IPS-NIHi11 (cell line): ENCODE measurements around the gene PITPNC1.
"Not testable (repeated sequence)": the region's sequence is repeated elsewhere in the genome, so short reads cannot be mapped to it uniquely, and the experiment has no call there.

Experiments
- DNase-seq: peaks from one replicate; pipeline ENCODE4 v3.0.0; 2012; ENCODE audit warnings: mixed read lengths, low spot score

PITPNC1 gene

DNA sequence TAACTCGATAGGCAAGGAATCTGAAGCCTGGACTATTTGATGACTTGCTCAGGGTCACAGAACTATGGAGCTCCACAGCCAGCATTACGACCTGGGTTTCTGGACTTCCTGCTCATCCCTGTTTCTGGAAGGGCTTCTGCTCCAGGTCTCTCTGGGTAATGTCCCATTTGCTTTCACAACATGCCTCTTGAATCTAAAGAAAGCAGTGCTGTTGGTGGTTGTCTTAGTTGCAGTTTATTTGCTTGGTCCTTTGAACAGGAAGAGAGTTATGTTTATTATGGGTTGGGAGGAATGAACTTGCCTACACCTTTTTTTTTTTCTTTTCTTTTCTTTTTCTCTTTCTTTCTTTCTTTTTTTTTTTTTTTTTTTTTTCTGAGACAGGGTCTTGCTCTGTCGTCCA is 84.8 kb downstream of the PITPNC1 start:
- no peak for DNase-seq

GRCh38 chr17:67466251-67466796 is 89.2 kb downstream of the PITPNC1 start:
- DNase-seq = no peak

- no peak for DNase-seq
Measured at GRCh38 chr17:67467500-67468455, 90.7 kb downstream of the PITPNC1 start.

- no peak for DNase-seq
Measured at GRCh38 chr17:67469208-67469980, 92.3 kb downstream of the PITPNC1 start.

DNA sequence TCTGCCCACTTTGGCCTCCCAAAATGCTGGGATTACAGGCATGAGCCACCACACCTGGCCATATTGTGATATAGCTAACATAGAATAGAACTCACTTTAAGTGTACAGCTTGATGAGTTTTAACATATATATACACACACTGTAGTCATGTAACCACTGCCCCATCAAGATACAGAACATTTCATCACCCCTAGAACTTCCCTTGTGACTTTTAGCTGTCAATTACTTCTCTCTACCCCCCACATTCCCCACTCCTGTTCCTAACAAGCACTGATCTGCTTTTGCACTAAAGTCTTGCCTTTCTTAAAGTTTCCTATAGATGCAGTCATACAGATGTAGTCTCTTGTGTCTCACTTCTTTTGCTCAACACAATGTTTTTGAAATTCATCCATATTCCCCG is 93.1 kb downstream of the PITPNC1 start:
- DNase-seq = no peak

DNA sequence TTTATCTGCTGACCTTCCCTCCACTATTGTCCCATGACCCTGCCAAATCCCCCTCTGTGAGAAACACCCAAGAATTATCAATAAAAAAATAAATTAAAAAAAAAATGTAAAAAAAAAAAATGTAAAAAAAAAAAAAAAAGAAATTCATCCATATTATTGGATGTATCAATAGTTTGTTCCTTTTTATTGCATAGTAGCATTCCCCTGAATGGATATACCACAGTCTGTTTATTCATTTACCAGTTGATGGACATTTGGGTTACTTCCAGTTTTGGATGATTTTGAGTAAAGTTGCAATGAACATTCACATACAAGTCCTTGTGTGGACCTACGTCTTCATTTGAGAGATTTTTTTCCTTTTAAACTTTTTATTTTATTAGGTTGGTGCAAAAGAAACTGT is 94.0 kb downstream of the PITPNC1 start:
- DNase-seq = no peak

DNA sequence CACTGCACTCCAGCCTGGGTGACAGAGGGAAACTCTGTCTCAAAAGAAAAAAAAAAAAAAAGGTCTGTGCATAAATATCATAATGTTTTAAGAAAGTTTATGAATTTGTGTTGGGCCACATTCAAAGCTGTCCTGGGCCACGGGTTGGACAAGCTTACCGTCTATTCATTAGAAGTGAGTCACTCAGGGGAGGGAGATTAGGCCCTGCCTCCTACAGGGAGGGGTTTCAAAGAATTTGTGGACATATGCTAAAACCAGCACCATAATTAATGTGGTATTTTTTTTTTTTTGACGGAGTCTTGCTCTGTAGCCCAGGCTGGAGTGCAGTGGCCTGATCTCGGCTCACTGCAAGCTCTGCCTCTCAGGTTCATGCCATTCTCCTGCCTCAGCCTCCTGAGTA is 95.5 kb downstream of the PITPNC1 start:
- DNase-seq = not testable (repeated sequence)

DNA sequence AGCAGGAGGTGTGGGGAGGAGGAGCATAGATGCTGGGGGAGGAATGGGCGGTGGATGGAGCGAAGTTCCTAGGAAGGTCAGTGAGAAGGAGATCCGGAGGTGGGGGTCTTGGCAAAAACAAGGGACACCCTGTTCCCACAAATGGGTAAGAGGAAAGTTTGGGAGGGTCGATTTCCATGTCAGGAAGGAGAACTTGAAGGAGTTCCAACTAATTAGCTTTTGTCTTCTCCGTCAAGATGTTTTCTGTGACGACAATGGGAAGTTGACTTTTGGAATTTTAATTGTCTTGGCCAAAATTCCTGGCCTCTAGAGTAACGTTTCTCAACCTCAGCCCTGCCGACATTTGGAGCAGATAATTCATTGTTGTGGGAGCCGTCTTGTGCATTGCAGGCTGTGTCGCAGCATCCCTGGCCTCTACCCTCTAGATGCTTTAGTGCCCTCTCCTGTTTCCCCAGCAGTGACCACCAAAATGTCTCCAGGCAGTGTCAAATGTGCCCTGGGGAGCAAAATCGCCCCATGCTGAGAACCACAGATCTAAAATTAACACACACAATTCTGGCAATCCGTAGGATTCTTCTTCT is 97.1 kb downstream of the PITPNC1 start:
- DNase-seq = no peak

GRCh38 chr17:67475161-67475937 is 98.3 kb downstream of the PITPNC1 start:
- DNase-seq = peak; percentile 80

GRCh38 chr17:67476787-67477335 is 99.8 kb downstream of the PITPNC1 start:
- DNase-seq = no peak

DNA sequence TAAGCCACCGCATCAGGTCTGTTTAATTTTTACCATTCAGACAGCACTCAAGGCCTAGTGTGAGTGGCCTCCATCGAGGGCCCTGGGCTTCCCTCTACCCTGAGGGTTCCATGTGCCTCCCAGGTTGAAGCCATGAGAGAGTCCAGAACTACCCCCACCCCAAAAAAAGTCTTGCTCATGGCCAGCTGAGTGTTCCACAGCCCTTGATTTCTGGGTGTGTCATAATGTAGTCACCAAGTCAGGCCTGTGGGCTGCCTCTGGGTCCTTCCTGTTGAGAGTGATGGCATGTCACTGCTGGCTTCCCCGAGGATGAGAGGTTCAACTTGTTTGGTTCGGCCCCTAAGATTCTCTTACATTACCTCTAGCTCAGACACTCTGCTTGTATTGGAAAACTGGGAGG is 100.6 kb downstream of the PITPNC1 start:
- DNase-seq = no peak

DNA sequence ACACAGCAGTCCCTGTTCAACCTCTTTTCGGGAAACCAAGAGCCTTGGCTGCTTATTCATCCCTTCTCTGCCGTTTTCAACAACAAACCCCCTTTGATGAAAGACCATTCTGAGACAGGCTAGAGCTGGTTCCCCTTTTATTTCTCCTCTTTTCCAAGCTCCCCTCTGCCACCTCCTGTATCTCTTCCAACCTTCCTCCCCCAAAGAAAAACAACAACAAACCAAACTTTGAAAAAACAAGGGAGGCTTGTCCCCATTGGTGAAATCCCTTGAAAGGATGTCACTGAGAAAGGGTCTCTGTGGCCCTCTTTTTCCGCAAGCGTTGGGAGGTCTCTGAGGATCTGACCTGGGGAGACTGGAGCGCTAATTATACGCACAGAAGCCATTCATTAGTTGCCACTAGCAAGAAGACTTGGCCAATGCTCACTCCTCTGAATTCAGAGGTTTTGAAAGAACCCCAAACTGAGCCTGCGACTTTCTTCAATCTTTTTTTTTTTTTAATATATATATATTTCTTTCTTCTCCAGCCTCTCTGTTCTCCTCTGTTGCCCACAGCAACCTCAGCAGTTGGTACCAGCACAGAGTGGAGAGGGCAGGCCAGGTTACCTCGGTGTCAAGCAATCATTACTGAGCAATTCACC is 101.4 kb downstream of the PITPNC1 start:
- DNase-seq = no peak

- DNase-seq = no peak
Measured at GRCh38 chr17:67479148-67479547, 102.1 kb downstream of the PITPNC1 start.

GRCh38 chr17:67480959-67481358 is 103.9 kb downstream of the PITPNC1 start:
- DNase-seq = not testable (repeated sequence)

- DNase-seq = no peak
Measured at GRCh38 chr17:67481808-67482207, 104.7 kb downstream of the PITPNC1 start.

DNA sequence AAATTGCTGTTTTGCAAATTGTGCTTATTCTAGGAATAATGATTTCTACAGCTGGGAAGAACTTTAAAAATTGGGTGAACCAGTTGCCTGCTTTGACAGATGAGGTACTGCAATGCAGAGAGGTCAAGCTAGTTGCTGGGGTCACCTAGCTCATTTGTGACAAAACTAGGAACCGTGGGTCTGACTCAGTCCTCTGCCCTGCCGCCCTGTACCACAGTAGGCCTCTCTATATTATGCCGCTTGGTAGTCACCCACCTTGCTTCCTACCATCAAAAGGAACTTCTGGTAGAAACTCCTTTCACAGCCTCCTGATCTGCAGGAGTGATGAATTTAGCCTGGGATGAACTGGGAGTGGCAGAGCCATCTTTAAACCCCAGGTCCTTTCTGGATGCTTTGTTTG is 105.7 kb downstream of the PITPNC1 start:
- DNase-seq = no peak

- no peak for DNase-seq
Measured at GRCh38 chr17:67484261-67484660, 107.2 kb downstream of the PITPNC1 start.

DNA sequence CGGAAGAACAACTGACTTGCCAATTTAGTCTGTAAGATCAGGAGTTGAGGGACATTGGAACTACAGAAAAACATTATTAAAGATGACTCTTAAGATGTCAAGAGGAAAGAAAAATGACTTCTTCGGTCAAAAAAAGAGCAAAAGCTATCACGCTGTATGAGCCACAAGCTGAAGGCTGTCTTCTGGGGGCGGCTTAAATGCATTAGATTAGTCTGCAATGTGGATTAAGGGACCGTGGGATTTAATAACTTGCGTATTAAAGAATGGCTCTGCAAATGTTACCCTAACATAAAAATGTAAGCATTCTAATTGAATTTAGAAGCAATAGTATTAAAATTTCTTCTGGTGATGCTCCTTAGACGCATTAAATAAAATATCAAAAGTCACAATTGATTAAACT is 108.6 kb downstream of the PITPNC1 start:
- no peak for DNase-seq

DNA sequence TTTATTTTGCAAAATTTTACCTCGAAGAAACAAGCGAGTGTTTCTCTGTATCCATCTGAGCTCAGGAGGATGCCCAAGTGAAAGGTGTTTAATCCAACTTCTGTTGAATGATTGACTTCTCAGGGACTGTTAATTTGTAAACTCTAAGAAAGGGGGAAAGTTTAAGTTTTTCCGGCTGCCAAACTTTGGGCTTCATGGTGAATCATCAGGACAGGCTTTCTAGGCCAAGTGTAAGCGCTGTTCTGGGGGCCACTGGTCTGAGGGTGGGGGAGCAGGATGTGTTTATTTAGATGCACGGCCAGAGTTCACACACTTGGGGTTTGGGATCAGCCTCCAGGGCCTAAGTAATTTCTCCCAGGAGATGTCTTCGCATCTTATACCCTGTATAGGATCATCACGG is 110.4 kb downstream of the PITPNC1 start:
- no peak for DNase-seq

GRCh38 chr17:67488161-67488560 is 111.1 kb downstream of the PITPNC1 start:
- no peak for DNase-seq

DNA sequence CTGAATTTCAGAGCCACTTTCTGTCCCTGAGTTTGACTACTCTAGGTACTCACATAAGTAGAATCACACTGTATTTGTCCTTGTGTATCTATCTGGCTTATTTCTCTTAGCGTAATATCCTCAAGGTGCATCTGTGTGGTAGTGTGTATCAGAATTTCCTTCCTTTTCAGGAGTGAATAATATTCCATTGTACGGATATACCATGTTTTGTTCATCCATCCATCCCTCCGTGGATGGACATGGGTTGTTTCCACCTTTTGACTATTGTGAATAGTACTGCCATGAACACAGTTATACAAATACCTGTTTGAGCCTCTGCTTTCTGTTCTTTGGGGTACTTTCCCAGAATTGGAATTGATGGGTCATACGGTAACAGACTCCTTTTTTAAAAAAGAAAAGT is 111.7 kb downstream of the PITPNC1 start:
- DNase-seq = no peak
